PC-9 (cell line): ENCODE data around the gene PDZD4. TPM values are rescaled to one million over a fixed set of nuclear protein-coding genes. Genes with fewer than 3 reads are reported as not detected.

Experiments
- BruUV-seq: library from RNA; stranded (reverse); fragments of 400-500 nt; replicated peaks from 2 replicates; lab custom pipeline; 2021; lab: Mats Ljungman, UMichigan
- CTCF ChIA-PET: fragments of 300-600 bp; sonication (Branson Sonifier 250); formaldehyde crosslinking; loops from one replicate; lab custom pipeline; 2022; ENCODE audit warnings: antibody characterized with exemption; lab: Charles Lee
- POLR2A ChIA-PET: fragments of 300-600 bp; sonication (Branson Sonifier 250); formaldehyde crosslinking; loops from one replicate; lab custom pipeline; 2022; ENCODE audit warnings: antibody characterized with exemption; ENCODE audit not compliant: unreplicated experiment; lab: Charles Lee
- DNase-seq, 2 experiments: peaks; one replicate each; pipeline versions ENCODE4 v3.0.0 to v3.0.0-alpha.2; 2015 to 2022; ENCODE audit warnings: mixed read lengths in 1 of 2
- H2AFZ ChIP-seq: fragments of 200-600 bp; sonication (generic); 2 replicates; pipeline ENCODE4 v1.8.1; 2017; ENCODE audit warnings: antibody characterized with exemption
- H3F3A ChIP-seq: fragments of 200-600 bp; sonication (generic); 2 replicates; pipeline ENCODE4 v1.8.1; 2017; ENCODE audit warnings: antibody characterized with exemption, mild to moderate bottlenecking, low read depth; ENCODE audit not compliant: insufficient read depth
- H3K27ac ChIP-seq: fragments of 200-600 bp; sonication (generic); 2 replicates; pipeline ENCODE4 v1.6.1; 2016; ENCODE audit warnings: mixed run types
- H3K27me3 ChIP-seq: fragments of 200-600 bp; sonication (generic); 2 replicates; pipeline ENCODE4 v1.6.1; 2016; ENCODE audit warnings: low read depth, mixed run types; ENCODE audit not compliant: insufficient read depth
- H3K36me3 ChIP-seq: fragments of 200-600 bp; sonication (generic); 2 replicates; pipeline ENCODE4 v1.6.1; 2016; ENCODE audit warnings: low read depth, mixed run types
- H3K4me1 ChIP-seq: fragments of 200-600 bp; sonication (generic); replicated peaks from 2 replicates; pipeline ENCODE4 v1.6.1; 2016; ENCODE audit warnings: mixed run types; ENCODE audit not compliant: insufficient read depth
- H3K4me2 ChIP-seq: fragments of 200-600 bp; sonication (generic); 2 replicates; pipeline ENCODE4 v1.6.1; 2017; ENCODE audit warnings: mixed run types
- H3K4me3 ChIP-seq: fragments of 200-600 bp; sonication (generic); 2 replicates; pipeline ENCODE4 v1.6.1; 2016; ENCODE audit warnings: mixed run types
- H3K79me2 ChIP-seq: fragments of 200-600 bp; sonication (generic); 2 replicates; pipeline ENCODE4 v1.6.1; 2017; ENCODE audit warnings: low read depth, mixed run types
- H3K9me2 ChIP-seq: fragments of 200-600 bp; sonication (generic); 2 replicates; pipeline ENCODE4 v1.8.1; 2017; ENCODE audit warnings: mild to moderate bottlenecking; ENCODE audit not compliant: insufficient read depth
- H3K9me3 ChIP-seq: fragments of 200-600 bp; sonication (generic); 2 replicates; pipeline ENCODE4 v1.8.1; 2016; ENCODE audit warnings: low read depth; ENCODE audit not compliant: insufficient read depth
- H4K20me1 ChIP-seq: fragments of 200-600 bp; sonication (generic); 2 replicates; pipeline ENCODE4 v1.8.1; 2017; ENCODE audit not compliant: insufficient read depth
- EZH2 ChIP-seq: fragments of 200-600 bp; sonication (generic); IDR thresholded peaks from 2 replicates; pipeline ENCODE4 v1.8.0; 2017; ENCODE audit warnings: antibody characterized with exemption, low read depth
- intact Hi-C: fragments of 100-400 bp; cut with micrococcal nuclease; formaldehyde crosslinking; loops from one replicate; pipeline ENCODE4 v1.10.0; 2022; ENCODE audit not compliant: unreplicated experiment
- total RNA-seq: library from RNA; stranded (reverse); gene quantifications from 2 replicates; pipeline ENCODE4 v1.2.3, GENCODE V29; 2021
- TF ChIP-seq, protein P1 (sequence below): fragments of 200-600 bp; sonication (generic); conservative IDR thresholded peaks from 2 replicates; pipeline ENCODE4 v1.6.1; 2017; ENCODE audit warnings: mixed run types, antibody characterized with exemption, mild to moderate bottlenecking, moderate library complexity

PDZD4 gene
- total RNA-seq, 1 experiment from 2014 or later: 0.17 TPM

DNA sequence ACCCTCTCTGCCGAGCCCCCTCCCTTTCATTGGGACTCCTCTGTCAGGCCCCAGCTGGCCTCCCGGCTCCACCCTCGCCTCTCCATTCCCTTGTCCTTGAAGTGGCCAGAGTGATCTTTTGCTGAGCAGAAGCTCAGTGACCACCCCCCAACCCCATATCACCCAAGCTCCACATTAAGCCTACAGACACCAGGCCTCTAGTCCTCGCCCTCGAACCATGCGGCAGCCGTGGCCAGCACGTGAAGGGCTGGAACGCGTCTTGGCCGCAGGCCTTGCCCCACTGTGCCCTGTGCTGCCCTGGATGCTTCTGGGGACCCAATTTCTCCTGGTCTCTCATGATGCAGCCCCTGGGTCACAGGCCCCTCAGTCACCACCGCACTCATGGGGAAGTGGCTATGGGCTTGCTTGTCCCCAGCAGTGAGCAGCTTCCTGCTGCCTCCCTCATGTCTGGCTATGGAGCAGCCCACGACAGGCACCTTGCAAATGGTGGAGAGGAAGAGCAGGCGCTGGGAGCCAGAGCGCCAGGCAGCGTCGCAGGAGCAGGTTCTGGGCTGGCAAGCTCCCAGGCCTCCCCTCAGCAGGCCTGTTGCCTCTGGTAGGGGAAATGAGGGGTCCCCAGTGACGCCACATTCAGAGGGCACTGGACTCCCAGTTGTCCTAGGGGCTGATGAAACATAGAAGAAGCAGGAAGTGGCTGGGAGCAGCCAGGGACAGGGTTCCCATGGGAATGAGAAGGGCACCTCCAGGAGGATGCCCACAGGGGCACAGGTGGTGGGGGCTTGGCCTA lies 50.3 kb downstream of the PDZD4 start:
- CTCF ChIA-PET: interaction anchor here (0.7 kb wide), 1 partner anchor 486 kb away, joined by 3 read pairs; no protein-coding TSS in a partner anchor
- no peak overlapping the region for H3K27ac ChIP-seq
- no peaks in the 10 kb centered on the region for H3K27me3 ChIP-seq
- no peak overlapping the region for H3K4me3 ChIP-seq
- no peaks in the 10 kb centered on the region for H3K36me3 ChIP-seq
- no peaks in the 10 kb centered on the region for H3K9me2 ChIP-seq
- no TSS peak for BruUV-seq
- POLR2A ChIA-PET: interaction anchor here (0.6 kb wide), 1 partner anchor 48 kb away, joined by 3 read pairs; no protein-coding TSS in a partner anchor
- no peaks in the 10 kb centered on the region for H3F3A ChIP-seq
- no peaks in the 10 kb centered on the region for H3K79me2 ChIP-seq
- no peak for TF ChIP-seq EZH2
- TF ChIP-seq, protein P1, sequence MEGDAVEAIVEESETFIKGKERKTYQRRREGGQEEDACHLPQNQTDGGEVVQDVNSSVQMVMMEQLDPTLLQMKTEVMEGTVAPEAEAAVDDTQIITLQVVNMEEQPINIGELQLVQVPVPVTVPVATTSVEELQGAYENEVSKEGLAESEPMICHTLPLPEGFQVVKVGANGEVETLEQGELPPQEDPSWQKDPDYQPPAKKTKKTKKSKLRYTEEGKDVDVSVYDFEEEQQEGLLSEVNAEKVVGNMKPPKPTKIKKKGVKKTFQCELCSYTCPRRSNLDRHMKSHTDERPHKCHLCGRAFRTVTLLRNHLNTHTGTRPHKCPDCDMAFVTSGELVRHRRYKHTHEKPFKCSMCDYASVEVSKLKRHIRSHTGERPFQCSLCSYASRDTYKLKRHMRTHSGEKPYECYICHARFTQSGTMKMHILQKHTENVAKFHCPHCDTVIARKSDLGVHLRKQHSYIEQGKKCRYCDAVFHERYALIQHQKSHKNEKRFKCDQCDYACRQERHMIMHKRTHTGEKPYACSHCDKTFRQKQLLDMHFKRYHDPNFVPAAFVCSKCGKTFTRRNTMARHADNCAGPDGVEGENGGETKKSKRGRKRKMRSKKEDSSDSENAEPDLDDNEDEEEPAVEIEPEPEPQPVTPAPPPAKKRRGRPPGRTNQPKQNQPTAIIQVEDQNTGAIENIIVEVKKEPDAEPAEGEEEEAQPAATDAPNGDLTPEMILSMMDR: no peak
- H2AFZ ChIP-seq: no peak overlapping the region
- H4K20me1 ChIP-seq: no peaks in the 10 kb centered on the region
- H3K4me2 ChIP-seq: no peak overlapping the region
- intact Hi-C loops: no loop called here
- no peaks in the 10 kb centered on the region for H3K9me3 ChIP-seq
- no peaks in the 10 kb centered on the region for H3K4me1 ChIP-seq
- DNase-seq: no peak

DNA sequence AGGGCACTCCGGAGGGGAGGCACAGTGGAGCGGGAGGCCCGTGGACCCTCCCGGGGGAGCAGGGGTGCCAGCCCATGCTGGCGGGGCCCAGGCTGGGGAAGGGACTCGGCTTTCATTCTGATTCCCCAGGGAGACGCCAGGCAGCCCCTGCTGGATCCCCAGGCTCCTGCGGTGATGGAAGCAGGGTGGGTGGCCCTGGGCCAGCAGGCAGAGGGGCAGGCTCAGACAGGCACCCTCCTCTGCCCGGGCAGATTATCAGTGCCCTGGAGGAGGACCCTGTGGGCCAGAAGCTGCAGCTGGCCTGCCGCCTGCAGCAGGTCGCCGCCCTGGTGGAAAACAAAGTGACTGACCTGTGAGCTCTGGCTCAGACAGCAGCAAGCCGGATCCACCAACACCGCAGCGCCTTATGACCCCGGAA lies 51.7 kb downstream of the PDZD4 start:
- no TSS peak for BruUV-seq

DNA sequence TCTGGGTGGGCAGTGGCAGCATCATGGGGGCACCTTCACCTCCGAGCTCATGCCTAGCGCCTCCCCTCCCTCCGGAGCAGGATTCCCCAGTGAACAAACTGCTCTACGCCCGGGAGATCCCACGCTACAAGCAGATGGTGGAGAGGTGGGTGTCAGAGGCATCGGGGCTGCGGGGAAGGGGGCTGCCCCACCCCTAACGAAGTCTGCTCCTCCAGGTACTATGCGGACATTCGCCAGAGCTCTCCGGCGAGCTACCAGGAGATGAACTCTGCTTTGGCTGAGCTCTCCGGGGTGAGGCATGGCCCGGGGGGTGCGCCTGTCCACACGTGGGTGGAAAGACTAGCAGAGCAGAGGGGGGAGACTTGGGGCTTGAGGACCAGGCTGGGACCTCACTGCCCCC lies 52.2 kb downstream of the PDZD4 start:
- no peak overlapping the region for H3K4me3 ChIP-seq
- no peaks in the 10 kb centered on the region for H3K79me2 ChIP-seq
- intact Hi-C loops: no loop called here
- H3K9me2 ChIP-seq: no peaks in the 10 kb centered on the region
- no peaks in the 10 kb centered on the region for H3K27me3 ChIP-seq
- BruUV-seq: no TSS peak
- ChIA-PET CTCF (no interaction called here), POLR2A (no interaction called here)
- no peaks in the 10 kb centered on the region for H3K36me3 ChIP-seq
- H4K20me1 ChIP-seq: no peaks in the 10 kb centered on the region
- no peak for TF ChIP-seq EZH2
- TF ChIP-seq, protein P1: no peak
- H3F3A ChIP-seq: no peaks in the 10 kb centered on the region
- no peak for DNase-seq
- H3K4me1 ChIP-seq: no peaks in the 10 kb centered on the region
- H3K9me3 ChIP-seq: no peaks in the 10 kb centered on the region
- no peak overlapping the region for H3K4me2 ChIP-seq
- no peak overlapping the region for H3K27ac ChIP-seq
- no peak overlapping the region for H2AFZ ChIP-seq

More for the DNA sequence above, 51.7 kb downstream of the PDZD4 start:
- Histone ChIP-seq H2AFZ (no peak overlapping the region), H3K9me3 (no peaks in the 10 kb centered on the region), H3K79me2 (no peaks in the 10 kb centered on the region), H3K4me2 (no peak overlapping the region), H3K4me1 (no peaks in the 10 kb centered on the region), H4K20me1 (no peaks in the 10 kb centered on the region), H3K9me2 (no peaks in the 10 kb centered on the region), H3K27me3 (no peaks in the 10 kb centered on the region), H3K27ac (no peak overlapping the region), H3K4me3 (no peak overlapping the region), H3K36me3 (no peaks in the 10 kb centered on the region), H3F3A (no peaks in the 10 kb centered on the region)
- ChIA-PET CTCF (no interaction called here), POLR2A (no interaction called here)
- intact Hi-C loops: no loop called here
- no peak for DNase-seq
- TF ChIP-seq EZH2: no peak
- TF ChIP-seq, protein P1: no peak
